Thoracic aorta (tissue), 2 donors: ENCODE results near the gene THUMPD3. TPM values are rescaled to one million over a fixed set of nuclear protein-coding genes. Genes with fewer than 3 reads are reported as not detected.

Experiments used
- ATAC-seq: fragments of 150-250 bp; one replicate; pipeline ENCODE4 v1.8.0; 2017; ENCODE audit warnings: low read depth; ENCODE audit not compliant: insufficient number of reproducible peaks, low FRiP score
- DNase-seq: peaks from one replicate; pipeline ENCODE4 v3.0.0-alpha.2; 2020; ENCODE audit warnings: low spot score
- H3K27ac ChIP-seq, 2 donors: fragments of 200-600 bp; sonication (generic); 1 replicate in 1 of 2; 2 replicates in 1 of 2; pipeline ENCODE4 v1.5.1; 2016; ENCODE audit warnings: mild to moderate bottlenecking in 2 of 2, moderate library complexity in 2 of 2
- H3K27me3 ChIP-seq: fragments of 200-600 bp; sonication (generic); replicated peaks from 2 replicates; pipeline ENCODE4 v1.6.0; 2016; ENCODE audit warnings: mild to moderate bottlenecking; ENCODE audit not compliant: insufficient read depth
- H3K36me3 ChIP-seq: fragments of 200-600 bp; sonication (generic); one replicate; pipeline ENCODE4 v1.5.1; 2016
- H3K4me1 ChIP-seq, 2 donors: fragments of 200-600 bp; sonication (generic); 1 replicate in 1 of 2; 2 replicates in 1 of 2; pipeline versions ENCODE4 v1.5.1 to v1.6.0; 2016; ENCODE audit warnings: low read depth in 2 of 2, mild to moderate bottlenecking in 1 of 2; ENCODE audit not compliant: control insufficient read depth in 1 of 2
- H3K4me3 ChIP-seq: fragments of 200-600 bp; sonication (generic); 2 replicates; pipeline ENCODE4 v1.5.1; 2016; ENCODE audit warnings: mild to moderate bottlenecking
- H3K9me3 ChIP-seq: fragments of 200-600 bp; sonication (generic); 2 replicates; pipeline ENCODE4 v1.5.1; 2016
- CTCF ChIP-seq: fragments of 200-600 bp; sonication (generic); IDR thresholded peaks from one replicate; pipeline ENCODE4 v1.5.1; 2019; ENCODE audit warnings: antibody characterized with exemption
- total RNA-seq, 2 donors: library from RNA; depleted of rRNA; stranded (reverse); fragments of >200 nt; gene quantifications; one replicate each; pipeline versions ENCODE4 v1.1.0 to v1.2.3, GENCODE V29; 2016

The THUMPD3 gene
- total RNA-seq, 2 donors from 2014 or later: 11.9 to 31.9 TPM

- H3K4me1 ChIP-seq: no peaks in the 10 kb centered on the region
- no peak overlapping the region for H3K4me3 ChIP-seq
- ATAC-seq: no peak
- TF ChIP-seq CTCF: no peak
- H3K27ac ChIP-seq: no peak overlapping the region
- H3K9me3 ChIP-seq: no peaks in the 10 kb centered on the region
- no peaks in the 10 kb centered on the region for H3K27me3 ChIP-seq
- peaks cover 64% of the 10 kb centered on the region for H3K36me3 ChIP-seq
- DNase-seq: no peak
Measured at GRCh38 chr3:9435316-9435715, 72.5 kb downstream of the THUMPD3 start.

Other genes with a start within 250 kb of the THUMPD3 start
- gene SRGAP3, start 113.4 kb upstream of the THUMPD3 start, total RNA-seq: 10 to 100 TPM in 1 of 2 donors, 1 to 10 TPM in 1; 2.6 to 12.8 TPM
- gene SETD5, start 34.6 kb downstream of the THUMPD3 start, total RNA-seq: 100 to 1,000 TPM; 102 to 131 TPM
- not detected for gene LHFPL4, start 190.8 kb downstream of the THUMPD3 start, total RNA-seq